Measurements from ENCODE around the gene SH3BP5L.

DNA sequence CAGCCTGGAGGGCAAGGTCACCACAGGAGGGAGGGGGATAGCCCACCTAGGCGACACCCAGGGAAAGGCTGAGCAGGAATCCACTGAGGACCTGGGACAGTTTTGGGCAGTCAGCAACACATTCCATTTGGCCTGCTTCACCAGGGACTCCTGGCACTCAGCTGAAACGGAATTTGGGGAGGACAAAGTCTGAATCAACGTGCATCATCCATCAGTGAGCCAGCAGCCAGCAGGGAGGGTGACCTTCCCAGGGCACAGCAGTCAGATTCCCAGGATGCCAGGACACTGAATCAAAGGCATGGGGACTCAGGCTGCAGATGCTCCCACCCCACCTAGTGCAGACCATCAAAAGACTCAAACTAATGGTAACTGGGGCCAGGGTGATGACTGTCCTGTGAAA, 4.6 kb downstream of the SH3BP5L start:
- TF ChIP-seq, protein P1, sequence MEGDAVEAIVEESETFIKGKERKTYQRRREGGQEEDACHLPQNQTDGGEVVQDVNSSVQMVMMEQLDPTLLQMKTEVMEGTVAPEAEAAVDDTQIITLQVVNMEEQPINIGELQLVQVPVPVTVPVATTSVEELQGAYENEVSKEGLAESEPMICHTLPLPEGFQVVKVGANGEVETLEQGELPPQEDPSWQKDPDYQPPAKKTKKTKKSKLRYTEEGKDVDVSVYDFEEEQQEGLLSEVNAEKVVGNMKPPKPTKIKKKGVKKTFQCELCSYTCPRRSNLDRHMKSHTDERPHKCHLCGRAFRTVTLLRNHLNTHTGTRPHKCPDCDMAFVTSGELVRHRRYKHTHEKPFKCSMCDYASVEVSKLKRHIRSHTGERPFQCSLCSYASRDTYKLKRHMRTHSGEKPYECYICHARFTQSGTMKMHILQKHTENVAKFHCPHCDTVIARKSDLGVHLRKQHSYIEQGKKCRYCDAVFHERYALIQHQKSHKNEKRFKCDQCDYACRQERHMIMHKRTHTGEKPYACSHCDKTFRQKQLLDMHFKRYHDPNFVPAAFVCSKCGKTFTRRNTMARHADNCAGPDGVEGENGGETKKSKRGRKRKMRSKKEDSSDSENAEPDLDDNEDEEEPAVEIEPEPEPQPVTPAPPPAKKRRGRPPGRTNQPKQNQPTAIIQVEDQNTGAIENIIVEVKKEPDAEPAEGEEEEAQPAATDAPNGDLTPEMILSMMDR (IDR thresholded peaks at IDR 0.05) = no peak
- no peak for TF ChIP-seq POLR2A (IDR thresholded peaks at IDR 0.05)
